K562 (cell line): Measurements from ENCODE around the gene POU2F1. TPM values are rescaled to one million over a fixed set of nuclear protein-coding genes. Genes with fewer than 3 reads are reported as not detected.

Source experiments
- AFF4 ChIP-seq: sonication (generic); formaldehyde crosslinking; IDR thresholded peaks from 2 replicates; pipeline ENCODE4 v1.8.0; 2023; ENCODE audit warnings: mild to moderate bottlenecking, missing genetic modification reagents
- CTCF ChIP-seq, 3 experiments: IDR thresholded peaks in 2 of 3; conservative IDR thresholded peaks in 1 of 3; 2 replicates each; pipeline ENCODE4 v1.5.1; 2011 to 2012; ENCODE audit warnings: low read length in 3 of 3, mild to moderate bottlenecking in 3 of 3, control low read depth in 2 of 3, improper control_type of control experiment in 1 of 3, inconsistent platforms in 1 of 3, low read depth in 1 of 3, mixed read lengths in 1 of 3, moderate library complexity in 1 of 3; ENCODE audit not compliant: insufficient read depth in 2 of 3
- DEAF1 ChIP-seq: fragments of 450-650 bp; formaldehyde crosslinking; IDR thresholded peaks from 2 replicates; pipeline ENCODE4 v1.4.0; 2020; ENCODE audit warnings: mild to moderate bottlenecking, moderate library complexity
- HDAC1 ChIP-seq, 2 experiments: fragments of 450-650 bp; IDR thresholded peaks; 2 replicates each; pipeline ENCODE4 v1.6.1; 2016 to 2017; ENCODE audit warnings: inconsistent platforms in 1 of 2, mild to moderate bottlenecking in 1 of 2, moderate library complexity in 1 of 2
- MAFG ChIP-seq: fragments of 450-650 bp; conservative IDR thresholded peaks from 2 replicates; pipeline ENCODE4 v1.6.1; 2016; ENCODE audit warnings: missing genetic modification characterization, missing compliant biosample characterization
- PKNOX1 ChIP-seq: fragments of 450-650 bp; IDR thresholded peaks from 2 replicates; pipeline ENCODE4 v1.6.1; 2016
- RFX7 ChIP-seq: fragments of 250-450 bp; sonication (Bioruptor Pico); IDR thresholded peaks from 2 replicates; pipeline ENCODE4 v1.5.1; 2021; ENCODE audit warnings: mild to moderate bottlenecking
- SRF ChIP-seq, 2 experiments: fragments of 250-450, 450-650 bp in 1 of 2; sonication (Bioruptor Pico) in 1 of 2; sonication (generic) in 1 of 2; formaldehyde crosslinking; IDR thresholded peaks; 2 replicates each; pipeline versions ENCODE4 v1.5.0 to v1.5.1; 2020 to 2022; ENCODE audit warnings: mild to moderate bottlenecking in 1 of 2, missing genetic modification reagents in 1 of 2
- THRAP3 ChIP-seq: fragments of 450-650 bp; IDR thresholded peaks from 2 replicates; pipeline ENCODE4 v1.6.1; 2016; ENCODE audit warnings: mild to moderate bottlenecking, inconsistent platforms, borderline replicate concordance
- polyA plus RNA-seq, 8 experiments: library from polyadenylated mRNA; depleted of rRNA in 4 of 8; stranded (reverse) in 5 of 8; unstranded in 3 of 8; fragments of >200 nt; fragmentation: Nextera tagmentation in 2 of 8; fragmentation: Illumina TruSeq in 1 of 8; extraction: Ambion mirVana in 2 of 8; extraction: Trizol in 1 of 8; gene quantifications; 2 replicates each; pipeline versions ENCODE4 v1.2.1 to v1.2.3, GENCODE V29; 2011 to 2014; ENCODE audit warnings: inconsistent platforms in 1 of 8, missing spikeins in 1 of 8
- total RNA-seq, 7 experiments: library from RNA; depleted of rRNA in 6 of 7; stranded (reverse); fragments of >200 nt in 6 of 7; fragmentation: Illumina TruSeq in 2 of 7; extraction: Trizol in 2 of 7; gene quantifications; 2 replicates each; pipeline versions ENCODE4 v1.2.1 to v1.2.3, GENCODE V29; 2011 to 2021; ENCODE audit warnings: low replicate concordance in 1 of 7

Gene POU2F1
- total and polyA plus RNA-seq, 9 of the 15 experiments (the other 6 are each of a cell fraction or from before 2014, with no cell fraction given), result 2.6 to 22.3 (median 8.8) TPM

GRCh38 chr1:167219646-167220536 lies 795 bp upstream of the POU2F1 start (continued):
- TF ChIP-seq PKNOX1 (no peak), HDAC1 (IDR thresholded peaks at IDR 0.05) (peak in 1 of 2 experiments; percentile 99; a peak in 2 of 4 replicates), DEAF1 (CRISPR knock-in tag) (no peak), THRAP3 (no peak), CTCF (IDR thresholded peaks at IDR 0.05 in 2 of 3, conservative IDR thresholded peaks at IDR 0.05 in 1 of 3; ENCODE audit: insufficient read depth in 2 of 3, low read depth in 1 of 3, low read length in 3 of 3) (peak in 2 of 3 experiments; percentile 13 to 22; a peak in 3 of 6 replicates), AFF4 (CRISPR knock-in tag) (peak; percentile 84), SRF (CRISPR knock-in tag; IDR thresholded peaks at IDR 0.05) (no peak), RFX7 (CRISPR knock-in tag) (no peak), MAFG (tag) (no peak)
